Glomerular visceral epithelial cell (primary cell): ENCODE measurements around the gene ZNF608.

Experiments
- DNase-seq: peaks from one replicate; pipeline ENCODE4 v3.0.0-alpha.2; 2016; ENCODE audit errors: extremely low spot score

ZNF608 gene

GRCh38 chr5:124716169-124716568, 30.3 kb downstream of the ZNF608 start:
- no peak for DNase-seq

- DNase-seq = no peak
Observed at GRCh38 chr5:124714910-124715309, 31.5 kb downstream of the ZNF608 start.

- no peak for DNase-seq
Observed at GRCh38 chr5:124713595-124713994, 32.8 kb downstream of the ZNF608 start.

- DNase-seq = no peak
Observed at GRCh38 chr5:124712731-124713305, 33.6 kb downstream of the ZNF608 start.

GRCh38 chr5:124708086-124708485, 38.4 kb downstream of the ZNF608 start:
- no peak for DNase-seq

- DNase-seq = no peak
Observed at GRCh38 chr5:124707520-124707919, 38.9 kb downstream of the ZNF608 start.

GRCh38 chr5:124706729-124707361, 39.6 kb downstream of the ZNF608 start:
- no peak for DNase-seq

- DNase-seq = no peak
Observed at GRCh38 chr5:124706051-124706450, 40.4 kb downstream of the ZNF608 start.

GRCh38 chr5:124705577-124705976, 40.9 kb downstream of the ZNF608 start:
- no peak for DNase-seq

- no peak for DNase-seq
Observed at GRCh38 chr5:124704594-124705284, 41.7 kb downstream of the ZNF608 start.

GRCh38 chr5:124703995-124704394, 42.4 kb downstream of the ZNF608 start:
- DNase-seq = no peak

- no peak for DNase-seq
Observed at GRCh38 chr5:124702525-124702924, 43.9 kb downstream of the ZNF608 start.

- no peak for DNase-seq
Observed at GRCh38 chr5:124701873-124702425, 44.5 kb downstream of the ZNF608 start.

- DNase-seq = no peak
Observed at GRCh38 chr5:124701016-124701415, 45.4 kb downstream of the ZNF608 start.

- DNase-seq = no peak
Observed at GRCh38 chr5:124700333-124700732, 46.1 kb downstream of the ZNF608 start.

GRCh38 chr5:124698770-124699169, 47.7 kb downstream of the ZNF608 start:
- DNase-seq = no peak

GRCh38 chr5:124697933-124698591, 48.4 kb downstream of the ZNF608 start:
- no peak for DNase-seq

GRCh38 chr5:124697501-124697900, 48.9 kb downstream of the ZNF608 start:
- no peak for DNase-seq

- DNase-seq = no peak
Observed at GRCh38 chr5:124696898-124697297, 49.5 kb downstream of the ZNF608 start.
